ELF-1 (cell line): ENCODE results near the gene PGAM5.

Source experiments
- DNase-seq: peaks from one replicate; pipeline ENCODE4 v3.0.0-alpha.2; 2016; ENCODE audit warnings: low read depth, low spot score

Gene PGAM5

GRCh38 chr12:132710405-132711079 lies at the start of gene PGAM5:
Gene PGAM5, plus strand, starts transcription at chr12:132710842. Its CDS starts 35 bp downstream, at chr12:132710877.
- DNase-seq = peak; percentile 79

DNA sequence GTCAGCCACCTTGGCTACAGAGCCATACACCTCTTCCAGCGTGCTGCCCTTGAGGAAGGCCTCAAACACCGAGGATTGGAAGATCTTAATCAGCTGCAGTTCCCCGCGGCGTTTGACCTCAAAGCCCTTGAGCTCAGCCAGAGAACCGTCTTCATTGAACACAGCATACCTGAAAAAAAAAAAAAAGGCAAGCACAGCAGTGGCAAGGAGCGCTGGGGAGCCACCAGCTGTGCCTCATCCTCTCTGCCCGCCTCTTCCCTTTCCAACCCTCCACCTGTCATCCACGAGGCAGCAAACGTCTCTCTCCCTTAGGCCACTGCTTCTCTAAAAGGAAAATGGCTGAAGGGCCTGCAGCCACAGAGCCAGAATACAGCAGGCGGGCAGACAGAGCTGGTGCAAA lies 49.6 kb upstream of the PGAM5 start:
- no peak for DNase-seq

GRCh38 chr12:132661972-132662371 lies 48.7 kb upstream of the PGAM5 start:
- DNase-seq = no peak

GRCh38 chr12:132662901-132663755 lies 47.5 kb upstream of the PGAM5 start:
- no peak for DNase-seq

- no peak for DNase-seq
These were observed 46.2 kb upstream of the PGAM5 start for GRCh38 chr12:132664206-132665148.

- no peak for DNase-seq
These were observed 45.5 kb upstream of the PGAM5 start for GRCh38 chr12:132665149-132665491.

DNA sequence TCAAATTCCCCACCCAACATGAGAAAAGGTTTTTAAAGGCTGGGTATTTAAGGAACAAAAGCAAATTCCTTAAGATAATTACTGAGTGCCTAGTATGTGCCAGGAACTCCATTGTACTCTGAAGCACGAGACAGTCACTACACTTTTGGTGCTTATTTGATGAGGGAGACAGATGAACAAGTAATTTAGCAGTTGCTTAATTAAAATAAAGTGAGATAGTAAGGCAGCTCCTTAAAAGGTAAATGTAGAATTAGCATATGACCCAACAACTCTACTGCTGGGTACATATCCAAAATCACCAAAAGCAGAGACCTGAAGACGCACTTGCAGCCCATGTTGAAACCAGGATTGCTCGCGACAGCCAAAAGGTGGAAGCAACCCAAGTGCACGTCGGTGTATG lies 44.8 kb upstream of the PGAM5 start:
- DNase-seq = no peak

DNA sequence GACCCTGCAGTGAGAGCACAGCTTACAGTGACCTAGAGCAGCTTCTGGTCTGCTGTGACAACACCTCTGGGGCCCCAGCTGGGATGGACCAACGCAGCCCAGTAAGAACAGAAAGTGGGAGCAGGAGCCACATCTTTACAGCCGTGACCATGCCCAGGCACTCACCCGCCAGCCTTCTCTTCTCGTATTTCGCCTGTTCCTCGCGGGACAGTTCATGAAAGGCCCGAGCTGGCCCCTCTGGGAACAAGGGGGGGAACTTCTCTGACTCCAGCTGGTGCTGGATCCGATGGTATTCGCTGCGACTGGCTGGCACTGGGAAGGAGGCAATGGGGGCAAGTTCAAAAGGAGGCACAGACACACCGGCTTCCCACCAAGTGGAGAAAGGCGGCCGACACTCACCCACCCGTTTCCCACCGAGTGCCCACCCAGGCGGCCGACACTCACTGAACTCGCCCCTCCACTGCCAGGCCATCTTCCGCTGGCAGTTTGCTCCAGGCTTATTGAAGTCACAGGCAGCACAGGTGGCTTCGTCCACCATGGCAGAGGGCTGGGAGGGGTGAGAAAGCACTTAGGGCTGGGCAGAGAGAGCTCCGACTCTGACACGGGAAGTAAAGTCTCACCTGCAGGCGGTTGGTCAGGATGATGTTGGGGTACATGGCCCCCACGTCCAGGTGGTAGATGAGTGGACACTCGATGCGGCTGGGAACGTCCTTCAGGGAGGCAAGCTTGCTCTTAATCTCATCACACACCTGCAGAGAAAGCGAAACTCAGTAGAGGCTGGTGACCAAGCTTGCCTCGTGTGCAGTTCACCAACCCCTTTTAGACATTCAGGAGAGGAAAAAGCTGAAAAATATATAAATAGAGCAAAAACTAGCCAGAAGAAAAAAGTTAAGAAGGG lies 42.2 kb upstream of the PGAM5 start:
- no peak for DNase-seq

DNA sequence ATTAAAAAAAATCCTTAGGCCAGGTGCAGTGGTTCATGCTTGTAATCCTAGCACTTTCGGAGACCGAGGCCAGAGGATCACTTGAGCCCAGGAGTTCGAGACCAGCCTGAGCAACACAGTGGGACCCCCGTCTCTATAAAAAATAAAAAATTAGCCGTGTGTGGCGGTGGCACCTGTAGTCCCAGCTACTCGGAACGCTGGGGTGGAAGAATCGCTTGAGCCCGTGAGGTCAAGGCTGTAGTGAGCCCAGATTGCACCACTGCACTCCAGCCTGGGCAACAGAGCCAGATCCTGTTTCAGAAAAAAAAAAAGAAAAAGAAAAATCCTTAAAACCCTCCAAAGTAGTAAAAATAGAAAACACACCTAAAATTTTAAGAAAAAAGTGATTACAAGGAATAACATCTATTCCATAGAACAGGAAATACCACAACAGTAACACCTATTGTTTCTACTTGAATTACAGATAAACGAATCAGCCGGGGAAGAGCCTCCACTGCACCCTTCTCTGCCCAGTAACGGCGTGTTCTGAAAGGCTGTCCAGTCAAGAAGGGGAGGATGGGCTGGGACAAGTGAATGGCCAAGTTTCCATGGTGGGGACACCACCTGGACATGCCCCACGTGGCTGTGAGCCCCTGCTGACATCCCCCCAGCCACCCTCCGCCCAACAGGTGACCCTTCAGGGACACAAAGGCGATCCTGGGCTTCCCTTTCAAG lies 41.3 kb upstream of the PGAM5 start:
- DNase-seq = no peak

- DNase-seq = no peak
These were observed 38.5 kb upstream of the PGAM5 start for GRCh38 chr12:132672116-132672515.

GRCh38 chr12:132672678-132673077 lies 38.0 kb upstream of the PGAM5 start:
- no peak for DNase-seq

DNA sequence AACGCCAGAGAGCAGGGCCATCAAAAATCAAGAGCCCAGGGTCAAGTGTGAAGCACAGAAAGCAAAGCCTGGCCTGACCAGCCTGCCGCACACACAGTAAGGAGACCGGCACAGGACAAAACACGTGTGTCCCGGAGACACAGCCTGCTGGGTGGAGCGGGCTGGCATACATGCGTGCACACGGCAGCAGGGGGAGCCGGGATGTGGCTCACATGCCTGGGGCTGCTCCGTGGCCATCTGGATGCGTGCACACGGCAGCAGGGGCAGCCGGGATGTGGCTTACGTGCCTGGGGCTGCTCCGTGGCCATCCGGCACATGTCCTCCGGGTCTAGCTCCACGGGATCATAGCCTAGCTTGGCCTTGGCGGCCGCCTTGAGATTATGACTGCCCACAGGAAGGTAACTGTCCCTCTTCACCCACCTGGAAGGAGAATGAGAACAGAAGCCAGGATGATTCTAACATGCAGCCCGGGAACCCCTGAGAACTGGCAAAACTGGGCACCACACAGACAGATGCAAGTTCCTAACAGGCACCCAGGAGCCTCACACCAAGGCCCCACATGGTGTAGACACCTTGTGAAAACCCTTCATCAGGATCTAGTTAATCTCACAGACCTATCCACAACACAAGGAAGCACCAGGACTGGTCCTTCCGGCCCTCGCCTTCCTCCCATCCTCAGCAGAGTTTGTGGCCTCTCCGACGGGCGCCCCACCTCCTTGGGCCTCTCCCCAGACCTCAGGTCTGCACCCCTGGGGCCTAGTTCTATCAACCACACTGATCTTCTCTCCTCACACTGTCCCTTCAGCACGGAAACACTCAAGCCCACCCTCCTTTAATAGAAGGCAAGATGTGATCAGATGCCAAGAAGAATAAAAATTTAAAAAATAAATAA lies 37.1 kb upstream of the PGAM5 start:
- DNase-seq = no peak

DNA sequence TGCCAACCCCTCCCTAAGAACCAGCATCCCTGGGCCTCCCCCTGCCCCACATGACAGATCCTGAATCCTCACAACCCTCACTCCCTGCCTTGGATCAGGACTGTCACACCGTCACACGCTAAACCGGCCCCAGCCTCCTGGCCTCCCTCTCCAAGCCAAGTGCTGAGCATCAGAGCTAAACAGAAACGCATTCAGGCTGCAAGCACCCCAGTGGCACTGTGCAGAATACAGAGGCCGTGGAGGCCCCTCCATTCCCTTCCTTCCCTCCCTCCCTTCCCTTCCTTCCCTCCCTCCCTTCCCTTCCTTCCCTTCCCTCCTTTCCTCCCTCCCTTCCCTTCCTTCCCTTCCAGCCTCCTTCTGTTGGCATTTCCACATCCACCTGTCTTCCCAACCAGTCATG lies 36.1 kb upstream of the PGAM5 start:
- no peak for DNase-seq

DNA sequence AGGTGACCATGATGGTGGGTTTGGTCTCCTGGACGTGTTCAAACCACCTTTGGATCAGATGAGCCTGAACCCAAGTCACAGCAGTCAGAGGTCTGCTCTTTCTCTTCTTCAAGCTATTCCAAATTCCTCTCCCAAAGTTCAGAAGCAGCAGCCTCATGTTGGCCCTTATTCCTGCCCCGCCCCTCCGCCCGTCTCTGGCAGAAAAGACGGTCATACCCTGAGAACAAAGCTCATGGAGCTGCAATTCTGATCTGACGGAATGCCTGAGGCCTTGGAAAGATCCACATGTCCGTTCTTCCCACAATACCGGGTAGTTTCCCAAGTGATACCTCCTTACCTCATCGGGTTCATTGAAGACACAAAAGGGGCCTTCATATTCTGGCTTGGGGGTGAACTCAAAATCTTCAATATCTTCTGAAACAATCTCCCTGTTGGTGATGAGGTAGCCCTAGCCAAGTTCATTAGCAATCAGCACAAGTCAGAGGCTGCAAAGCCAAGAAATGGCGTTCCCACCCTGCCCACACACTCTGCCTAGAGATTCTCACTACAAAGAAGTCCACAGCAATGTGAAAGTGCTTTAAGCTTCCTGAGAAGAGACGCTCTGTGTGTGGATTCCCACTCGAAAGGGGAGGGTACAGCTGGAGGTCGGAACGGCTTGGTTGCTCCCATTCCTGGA lies 34.7 kb upstream of the PGAM5 start:
- DNase-seq = no peak

DNA sequence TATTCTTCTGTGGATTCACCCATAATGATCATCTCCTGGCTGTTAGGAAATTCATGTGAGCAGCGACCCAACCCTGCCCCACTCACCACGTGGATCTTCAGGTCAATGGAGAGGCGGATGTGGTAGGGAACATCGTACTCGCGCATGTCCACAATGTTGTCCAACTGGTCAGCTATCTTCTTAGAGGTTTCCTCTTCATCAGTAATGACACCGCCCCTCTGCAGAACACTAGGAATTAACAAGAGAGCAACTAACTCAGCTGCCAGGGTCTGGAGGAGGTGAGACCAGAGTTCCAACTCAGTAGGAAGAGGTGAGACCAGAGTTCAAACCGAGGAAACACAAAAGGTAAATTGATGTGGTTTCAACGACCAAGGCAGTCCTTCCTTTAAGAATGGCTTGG lies 33.1 kb upstream of the PGAM5 start:
- no peak for DNase-seq

- DNase-seq = peak; percentile 53
These were observed 25.2 kb upstream of the PGAM5 start for GRCh38 chr12:132685400-132685799.

DNA sequence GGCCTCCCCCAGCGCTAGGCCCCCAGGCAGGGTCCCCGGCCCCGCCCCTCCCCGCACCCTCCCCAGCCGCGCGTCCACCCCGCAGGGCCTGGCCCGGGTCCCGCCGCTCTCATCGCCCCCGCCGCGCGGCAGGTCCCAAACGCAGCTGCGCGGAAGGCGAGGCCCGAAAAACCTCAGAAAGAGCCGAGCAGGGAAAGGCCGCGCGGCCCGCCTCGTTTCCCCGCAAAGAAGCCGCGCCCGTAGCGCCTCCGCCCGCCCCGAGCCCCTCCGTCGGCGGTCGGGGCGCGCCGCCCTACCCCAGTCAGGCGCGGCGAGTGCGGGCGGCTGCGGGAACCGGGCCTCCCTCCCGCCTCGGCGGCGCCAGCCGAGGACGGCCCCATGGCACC lies 23.8 kb upstream of the PGAM5 start:
- DNase-seq = peak; percentile 35

GRCh38 chr12:132687211-132688164 lies 23.2 kb upstream of the PGAM5 start, which contains the start of the genes POLE and PXMP2:
Gene POLE, minus strand, starts transcription at chr12:132687342. Its CDS starts 27 bp downstream, at chr12:132687315.
Gene PXMP2, plus strand, starts transcription at chr12:132687587. Its CDS starts 84 bp downstream, at chr12:132687671.
- DNase-seq = peak; percentile 98
